ENCODE measurements around the gene F5.
A peak's percentile ranks its signal among the peaks of the same experiment; 100 is the strongest.

Gene F5

GRCh38 chr1:169565335-169566271 lies 20.7 kb downstream of the F5 start:
- no peak overlapping the region for H3K27ac ChIP-seq
- no peak overlapping the region for H3K4me3 ChIP-seq
- TF ChIP-seq POLR2AphosphoS5 (IDR thresholded peaks at IDR 0.05; ENCODE audit: borderline replicate concordance, low read depth, low read length) = no peak
- no peak for TF ChIP-seq EZH2 (IDR thresholded peaks at IDR 0.05)
- no peak for TF ChIP-seq FOXP2 (optimal IDR thresholded peaks at IDR 0.05; ENCODE audit: control extremely low read depth, extremely low read length, insufficient read depth)
- H3K9me3 ChIP-seq (ENCODE audit: low read depth, low read length) = no peaks in the 10 kb centered on the region
- no peaks in the 10 kb centered on the region for H3K36me3 ChIP-seq (ENCODE audit: insufficient read depth, low read length)
- H3K9ac ChIP-seq (ENCODE audit: insufficient read length) = no peak overlapping the region
- DNase-seq (ENCODE audit: low read depth, low spot score) = peak; percentile 6

- TF ChIP-seq FOXP2 (optimal IDR thresholded peaks at IDR 0.05; ENCODE audit: control extremely low read depth, extremely low read length, insufficient read depth) (no peak), EZH2 (IDR thresholded peaks at IDR 0.05) (no peak)
- DNase-seq (ENCODE audit: low read depth, low spot score) = no peak
- H3K27ac ChIP-seq = no peak overlapping the region
- no peaks in the 10 kb centered on the region for H3K36me3 ChIP-seq (ENCODE audit: insufficient read depth, low read length)
- no peaks in the 10 kb centered on the region for H3K9me3 ChIP-seq (ENCODE audit: low read depth, low read length)
- no peak overlapping the region for H3K4me3 ChIP-seq
- no peak overlapping the region for H3K9ac ChIP-seq (ENCODE audit: insufficient read length)
Observed at GRCh38 chr1:169563650-169564049, 22.6 kb downstream of the F5 start.

DNA sequence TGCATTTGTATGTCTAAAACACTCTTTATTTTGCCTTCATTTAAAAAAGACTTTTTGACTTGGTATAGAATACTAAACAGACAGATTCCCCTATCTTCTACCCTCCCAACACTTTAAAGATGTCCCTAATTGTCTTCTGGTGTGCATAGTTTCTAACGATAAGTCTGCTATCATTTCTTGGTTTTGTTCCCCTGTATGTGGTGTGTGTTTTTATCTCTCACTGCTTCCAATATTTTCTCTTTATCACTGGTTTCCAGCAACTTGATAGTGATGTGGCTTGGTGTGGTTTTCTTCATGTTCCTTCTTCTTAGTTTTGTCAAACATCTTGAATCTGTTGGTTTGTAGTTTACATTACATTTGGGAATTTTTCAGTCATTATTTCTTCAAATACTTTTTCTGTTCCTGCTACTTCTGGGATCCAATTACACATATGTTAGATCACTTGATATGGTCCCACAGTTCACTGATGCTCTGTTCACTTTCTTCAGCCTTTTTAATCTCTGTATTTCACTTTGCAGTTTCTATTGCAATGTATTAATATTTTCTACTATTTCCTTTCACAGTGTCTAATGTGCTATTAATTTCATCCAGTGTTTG lies 23.2 kb downstream of the F5 start:
- no peak overlapping the region for H3K27ac ChIP-seq
- no peaks in the 10 kb centered on the region for H3K36me3 ChIP-seq (ENCODE audit: insufficient read depth, low read length)
- H3K4me3 ChIP-seq = no peak overlapping the region
- DNase-seq (ENCODE audit: low read depth, low spot score) = no peak
- H3K9me3 ChIP-seq (ENCODE audit: low read depth, low read length) = no peaks in the 10 kb centered on the region
- TF ChIP-seq FOXP2 (optimal IDR thresholded peaks at IDR 0.05; ENCODE audit: control extremely low read depth, extremely low read length, insufficient read depth) (no peak), POLR2AphosphoS5 (IDR thresholded peaks at IDR 0.05; ENCODE audit: borderline replicate concordance, low read depth, low read length) (no peak), EZH2 (IDR thresholded peaks at IDR 0.05) (no peak)
- H3K9ac ChIP-seq (ENCODE audit: insufficient read length) = no peak overlapping the region

GRCh38 chr1:169561692-169562091 lies 24.6 kb downstream of the F5 start:
- no peak overlapping the region for H3K27ac ChIP-seq
- no peaks in the 10 kb centered on the region for H3K36me3 ChIP-seq (ENCODE audit: insufficient read depth, low read length)
- DNase-seq (ENCODE audit: low read depth, low spot score) = no peak

DNA sequence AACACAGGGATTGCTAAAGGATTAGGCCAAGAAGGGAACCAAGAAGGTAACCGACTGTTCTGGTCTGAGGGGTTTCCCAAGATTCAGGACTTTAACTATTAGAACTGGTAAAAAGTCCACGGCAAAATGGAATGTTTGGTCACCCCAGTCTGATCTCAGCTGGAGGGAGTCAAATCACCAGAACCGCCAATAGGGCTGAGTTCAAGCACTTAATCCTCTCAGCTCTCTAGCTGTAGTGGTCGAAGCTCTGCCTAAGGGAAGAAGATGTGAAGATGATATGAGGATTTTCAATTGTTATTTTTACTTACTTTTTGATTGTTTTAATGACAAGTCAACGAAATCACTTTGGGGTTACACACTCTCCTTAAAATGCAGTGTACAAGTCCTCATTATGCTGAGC lies 29.1 kb downstream of the F5 start:
- H3K9ac ChIP-seq (ENCODE audit: insufficient read length) = no peak overlapping the region
- no peak overlapping the region for H3K27ac ChIP-seq
- no peaks in the 10 kb centered on the region for H3K9me3 ChIP-seq (ENCODE audit: low read depth, low read length)
- no peak overlapping the region for H3K4me3 ChIP-seq
- no peaks in the 10 kb centered on the region for H3K36me3 ChIP-seq (ENCODE audit: insufficient read depth, low read length)
- no peak for DNase-seq (ENCODE audit: low read depth, low spot score)
- TF ChIP-seq POLR2AphosphoS5 (IDR thresholded peaks at IDR 0.05; ENCODE audit: borderline replicate concordance, low read depth, low read length) (no peak), EZH2 (IDR thresholded peaks at IDR 0.05) (no peak), FOXP2 (optimal IDR thresholded peaks at IDR 0.05; ENCODE audit: control extremely low read depth, extremely low read length, insufficient read depth) (no peak)

More at GRCh38 chr1:169561692-169562091, 24.6 kb downstream of the F5 start:
- Histone ChIP-seq H3K9ac (ENCODE audit: insufficient read length) (no peak overlapping the region), H3K9me3 (ENCODE audit: low read depth, low read length) (no peaks in the 10 kb centered on the region), H3K4me3 (no peak overlapping the region)
- TF ChIP-seq POLR2AphosphoS5 (IDR thresholded peaks at IDR 0.05; ENCODE audit: borderline replicate concordance, low read depth, low read length) = no peak
- TF ChIP-seq EZH2 (IDR thresholded peaks at IDR 0.05) = no peak
- no peak for TF ChIP-seq FOXP2 (optimal IDR thresholded peaks at IDR 0.05; ENCODE audit: control extremely low read depth, extremely low read length, insufficient read depth)

GRCh38 chr1:169550294-169550693 lies 36.0 kb downstream of the F5 start:
- Histone ChIP-seq H3K4me3 (no peak overlapping the region), H3K36me3 (ENCODE audit: insufficient read depth, low read length) (no peaks in the 10 kb centered on the region), H3K9ac (ENCODE audit: insufficient read length) (no peak overlapping the region), H3K9me3 (ENCODE audit: low read depth, low read length) (no peaks in the 10 kb centered on the region), H3K27ac (no peak overlapping the region)
- TF ChIP-seq FOXP2 (optimal IDR thresholded peaks at IDR 0.05; ENCODE audit: control extremely low read depth, extremely low read length, insufficient read depth) (no peak), POLR2AphosphoS5 (IDR thresholded peaks at IDR 0.05; ENCODE audit: borderline replicate concordance, low read depth, low read length) (no peak), EZH2 (IDR thresholded peaks at IDR 0.05) (no peak)
- DNase-seq (ENCODE audit: low read depth, low spot score) = no peak

- H3K27ac ChIP-seq = no peak overlapping the region
- TF ChIP-seq EZH2 (IDR thresholded peaks at IDR 0.05) = no peak
- TF ChIP-seq POLR2AphosphoS5 (IDR thresholded peaks at IDR 0.05; ENCODE audit: borderline replicate concordance, low read depth, low read length) = no peak
- H3K4me3 ChIP-seq = no peak overlapping the region
- H3K9me3 ChIP-seq (ENCODE audit: low read depth, low read length) = no peaks in the 10 kb centered on the region
- H3K9ac ChIP-seq (ENCODE audit: insufficient read length) = no peak overlapping the region
- no peak for DNase-seq (ENCODE audit: low read depth, low spot score)
- no peaks in the 10 kb centered on the region for H3K36me3 ChIP-seq (ENCODE audit: insufficient read depth, low read length)
Observed at GRCh38 chr1:169548282-169548681, 38.0 kb downstream of the F5 start.

- Histone ChIP-seq H3K27ac (no peak overlapping the region), H3K36me3 (ENCODE audit: insufficient read depth, low read length) (no peaks in the 10 kb centered on the region), H3K9me3 (ENCODE audit: low read depth, low read length) (no peaks in the 10 kb centered on the region), H3K4me3 (no peak overlapping the region), H3K9ac (ENCODE audit: insufficient read length) (no peak overlapping the region)
- DNase-seq (ENCODE audit: low read depth, low spot score) = peak; percentile 60
- TF ChIP-seq EZH2 (IDR thresholded peaks at IDR 0.05) (no peak), FOXP2 (optimal IDR thresholded peaks at IDR 0.05; ENCODE audit: control extremely low read depth, extremely low read length, insufficient read depth) (no peak), POLR2AphosphoS5 (IDR thresholded peaks at IDR 0.05; ENCODE audit: borderline replicate concordance, low read depth, low read length) (no peak)
Observed at GRCh38 chr1:169546087-169546995, 39.9 kb downstream of the F5 start.
